Prostate gland (tissue), 2 donors: ENCODE data around the gene PRKAR2A.
A peak's percentile ranks its signal among the peaks of the same experiment; 100 is the strongest.

Experiments
- CTCF ChIP-seq, 4 experiments: fragments of 200-600 bp in 2 of 4; fragments of 450-650 bp in 2 of 4; sonication (generic) in 2 of 4; IDR thresholded peaks; 1 replicate in 3 of 4; 2 replicates in 1 of 4; pipeline ENCODE4 v1.5.1; 2016 to 2019; ENCODE audit warnings: antibody characterized with exemption in 4 of 4, mild to moderate bottlenecking in 2 of 4, moderate library complexity in 2 of 4
- POLR2A ChIP-seq: fragments of 450-650 bp; IDR thresholded peaks from one replicate; pipeline ENCODE4 v1.6.1; 2016; ENCODE audit warnings: antibody characterized with exemption, mild to moderate bottlenecking
- POLR2AphosphoS5 ChIP-seq: sonication (generic); formaldehyde crosslinking; IDR thresholded peaks from one replicate; pipeline ENCODE4 v1.6.1; 2017; ENCODE audit warnings: antibody characterized with exemption

GRCh38 chr3:48711727-48712126, 135.9 kb downstream of the PRKAR2A start:
- TF ChIP-seq POLR2AphosphoS5 (peak; percentile 62), CTCF (IDR thresholded peaks at IDR 0.05) (no peak), POLR2A (no peak)
